ENCODE data around the gene KRT33A.

DNA sequence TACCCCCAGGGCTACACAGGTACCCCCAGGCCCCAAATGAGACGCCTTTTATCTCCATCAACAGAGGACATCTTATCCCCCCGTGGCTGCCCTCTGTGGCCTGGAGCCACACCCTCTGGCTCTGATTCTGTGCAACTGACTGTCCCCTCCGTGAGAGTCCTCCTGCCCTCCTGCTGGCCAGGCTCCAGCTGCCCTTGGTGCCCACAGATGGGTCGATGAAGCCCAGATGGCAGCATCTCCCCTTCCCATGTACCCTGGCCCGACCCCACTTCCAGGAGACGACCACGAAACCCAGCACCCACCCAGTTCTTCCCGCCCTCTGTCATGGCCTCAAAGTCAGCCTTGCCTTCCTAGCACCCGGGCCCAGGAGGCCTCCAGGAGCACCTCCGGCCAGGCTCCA lies 25.5 kb downstream of the KRT33A start:
- no peak for TF ChIP-seq CTCF (conservative IDR thresholded peaks at IDR 0.05; ENCODE audit: low read depth, low read length)
- TF ChIP-seq EZH2 (IDR thresholded peaks at IDR 0.05; ENCODE audit: borderline replicate concordance, low read depth, low read length, poor library complexity, severe bottlenecking) = no peak
